IPS-20b (cell line): ENCODE results near the gene DCDC2.
A peak's percentile ranks its signal among the peaks of the same experiment; 100 is the strongest.
"Not testable (repeated sequence)": the region's sequence is repeated elsewhere in the genome, so short reads cannot be mapped to it uniquely, and the experiment has no call there.

Experiments used
- H3K27ac ChIP-seq: one replicate; pipeline ENCODE4 v1.5.1; 2013; ENCODE audit warnings: low read length
- H3K27me3 ChIP-seq: 2 replicates; pipeline ENCODE4 v1.6.1; 2013; ENCODE audit warnings: mild to moderate bottlenecking, low read length, inconsistent platforms; ENCODE audit not compliant: insufficient read depth
- H3K36me3 ChIP-seq: 2 replicates; pipeline ENCODE4 v1.6.1; 2013; ENCODE audit warnings: low read depth, mild to moderate bottlenecking, inconsistent platforms, low read length, moderate library complexity; ENCODE audit not compliant: insufficient read depth
- H3K4me1 ChIP-seq: 2 replicates; pipeline ENCODE4 v1.6.1; 2013; ENCODE audit warnings: mild to moderate bottlenecking, control low read depth, inconsistent platforms, low read length, moderate library complexity; ENCODE audit not compliant: insufficient read depth
- H3K4me3 ChIP-seq: 2 replicates; pipeline ENCODE4 v1.5.1; 2013; ENCODE audit warnings: mild to moderate bottlenecking, low read length, inconsistent platforms
- H3K9ac ChIP-seq: 2 replicates; pipeline ENCODE4 v1.6.1; 2013; ENCODE audit warnings: low read depth, mild to moderate bottlenecking, inconsistent platforms, low read length, moderate library complexity
- H3K9me3 ChIP-seq: 2 replicates; pipeline ENCODE4 v1.6.1; 2013; ENCODE audit warnings: mild to moderate bottlenecking, low read depth, low read length, inconsistent platforms; ENCODE audit not compliant: insufficient read depth

Gene DCDC2

GRCh38 chr6:24148684-24149083 lies 209.2 kb downstream of the DCDC2 start:
- Histone ChIP-seq H3K9me3 (no peaks in the 10 kb centered on the region), H3K27me3 (no peaks in the 10 kb centered on the region), H3K36me3 (no peaks in the 10 kb centered on the region), H3K4me1 (no peaks in the 10 kb centered on the region), H3K4me3 (no peak overlapping the region), H3K9ac (no peak overlapping the region), H3K27ac (no peak overlapping the region)

GRCh38 chr6:24148154-24148570 lies 209.7 kb downstream of the DCDC2 start:
- Histone ChIP-seq H3K36me3 (no peaks in the 10 kb centered on the region), H3K9me3 (no peaks in the 10 kb centered on the region), H3K4me1 (no peaks in the 10 kb centered on the region), H3K9ac (no peak overlapping the region), H3K4me3 (no peak overlapping the region), H3K27ac (no peak overlapping the region), H3K27me3 (no peaks in the 10 kb centered on the region)

DNA sequence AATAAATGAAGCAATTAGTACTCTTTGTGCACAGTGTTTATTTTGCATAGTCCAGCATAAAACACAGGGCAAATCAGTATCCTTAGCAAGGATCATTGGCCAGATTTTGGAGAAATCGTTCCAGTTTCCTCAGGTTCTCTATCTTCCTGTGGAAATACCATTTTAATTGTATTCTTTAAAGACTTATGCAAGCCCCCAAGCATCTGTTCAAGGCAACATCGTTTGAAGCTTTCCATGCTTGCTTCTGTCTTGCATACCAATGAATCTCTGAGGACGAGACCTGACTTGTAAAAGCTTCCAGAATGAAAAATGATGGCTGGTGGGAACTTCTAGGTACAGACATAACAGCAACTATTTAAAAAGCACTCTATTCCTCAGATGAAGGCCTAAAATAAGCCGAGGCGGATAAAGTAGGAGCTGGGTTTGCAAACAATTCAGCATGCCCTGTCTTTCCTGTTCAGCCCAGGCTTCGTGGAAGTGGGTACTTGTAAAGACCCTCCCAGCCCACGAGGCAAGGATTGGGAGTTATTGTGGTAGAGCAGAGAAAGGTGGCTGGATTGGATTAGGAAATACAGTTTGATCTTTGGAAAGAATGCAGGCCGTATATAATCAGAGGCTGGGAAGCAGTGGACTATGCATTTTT lies 210.2 kb downstream of the DCDC2 start:
- Histone ChIP-seq H3K27me3 (no peaks in the 10 kb centered on the region), H3K27ac (no peak overlapping the region), H3K9ac (no peak overlapping the region), H3K9me3 (no peaks in the 10 kb centered on the region), H3K4me3 (no peak overlapping the region), H3K4me1 (no peaks in the 10 kb centered on the region), H3K36me3 (no peaks in the 10 kb centered on the region)

DNA sequence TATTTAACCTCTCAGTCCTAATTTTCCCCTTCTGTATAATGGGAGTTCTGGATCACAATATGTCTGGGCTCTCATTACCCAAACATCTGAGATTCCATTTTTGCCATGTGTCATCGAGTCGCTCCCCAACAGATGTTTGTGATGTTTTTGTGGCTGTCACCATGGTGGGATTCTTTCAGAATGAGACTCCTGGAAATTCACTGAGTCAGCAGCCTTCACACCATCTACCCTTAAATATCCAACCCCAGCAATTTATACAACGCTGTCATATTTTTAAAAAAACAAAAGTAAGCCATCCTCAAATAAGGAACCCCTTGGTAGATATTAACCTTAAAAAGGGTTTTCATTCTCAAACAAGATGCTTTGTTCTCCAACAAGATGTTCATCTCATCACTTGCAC lies 211.0 kb downstream of the DCDC2 start:
- no peak overlapping the region for H3K27ac ChIP-seq
- no peaks in the 10 kb centered on the region for H3K4me1 ChIP-seq
- H3K27me3 ChIP-seq, result no peaks in the 10 kb centered on the region
- no peaks in the 10 kb centered on the region for H3K9me3 ChIP-seq
- no peaks in the 10 kb centered on the region for H3K36me3 ChIP-seq
- no peak overlapping the region for H3K4me3 ChIP-seq
- no peak overlapping the region for H3K9ac ChIP-seq

DNA sequence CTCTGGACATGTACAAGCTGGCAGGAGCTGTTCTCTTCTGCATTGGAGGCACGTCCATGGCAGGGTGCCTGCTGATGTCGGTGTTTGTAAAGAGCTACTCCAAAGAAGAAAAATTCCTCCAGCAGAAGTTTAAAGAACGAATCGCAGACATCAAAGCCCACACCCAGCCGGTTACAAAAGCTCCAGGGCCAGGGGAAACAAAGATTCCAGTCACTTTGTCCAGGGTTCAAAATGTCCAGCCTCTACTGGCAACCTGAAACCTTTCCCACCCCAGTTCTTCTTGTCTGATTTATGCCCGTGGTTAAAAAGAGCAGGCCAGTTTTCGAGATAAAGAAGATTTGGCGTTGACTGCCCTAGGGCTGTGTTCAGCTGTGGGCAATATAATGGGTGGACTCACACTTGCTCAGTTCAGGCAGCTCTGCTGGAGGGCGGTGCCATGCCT lies 212.1 kb downstream of the DCDC2 start:
- Histone ChIP-seq H3K9me3 (no peaks in the 10 kb centered on the region), H3K4me1 (no peaks in the 10 kb centered on the region), H3K4me3 (no peak overlapping the region), H3K36me3 (no peaks in the 10 kb centered on the region), H3K9ac (no peak overlapping the region), H3K27me3 (no peaks in the 10 kb centered on the region), H3K27ac (no peak overlapping the region)

- H3K9ac ChIP-seq, H3K27ac ChIP-seq, H3K9me3 ChIP-seq, H3K27me3 ChIP-seq, H3K4me1 ChIP-seq, H3K36me3 ChIP-seq, H3K4me3 ChIP-seq: not testable (repeated sequence)
These were observed 215.1 kb downstream of the DCDC2 start for GRCh38 chr6:24142733-24143132.

DNA sequence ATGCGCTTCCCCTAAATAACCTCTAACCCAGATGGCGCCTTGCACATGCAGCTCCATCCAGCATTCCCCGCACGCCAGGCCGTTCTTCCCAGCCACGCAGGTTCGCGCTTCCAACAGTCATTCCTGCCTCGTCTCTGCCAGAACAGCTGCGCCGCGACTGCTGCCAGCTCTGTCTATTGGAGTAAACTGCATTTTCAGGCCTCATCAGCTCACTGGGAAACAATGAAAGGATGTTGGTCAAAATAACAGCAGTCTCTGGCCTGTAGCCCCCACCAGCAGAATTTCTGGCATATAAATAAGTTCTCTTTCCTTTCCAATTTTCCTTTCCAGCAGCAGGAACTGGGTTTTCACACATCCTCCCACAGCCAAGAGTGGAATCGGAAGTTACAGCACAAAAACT lies 217.3 kb downstream of the DCDC2 start:
- no peak overlapping the region for H3K9ac ChIP-seq
- no peaks in the 10 kb centered on the region for H3K36me3 ChIP-seq
- no peak overlapping the region for H3K4me3 ChIP-seq
- H3K4me1 ChIP-seq, result no peaks in the 10 kb centered on the region
- no peak overlapping the region for H3K27ac ChIP-seq
- no peaks in the 10 kb centered on the region for H3K9me3 ChIP-seq
- no peaks in the 10 kb centered on the region for H3K27me3 ChIP-seq

DNA sequence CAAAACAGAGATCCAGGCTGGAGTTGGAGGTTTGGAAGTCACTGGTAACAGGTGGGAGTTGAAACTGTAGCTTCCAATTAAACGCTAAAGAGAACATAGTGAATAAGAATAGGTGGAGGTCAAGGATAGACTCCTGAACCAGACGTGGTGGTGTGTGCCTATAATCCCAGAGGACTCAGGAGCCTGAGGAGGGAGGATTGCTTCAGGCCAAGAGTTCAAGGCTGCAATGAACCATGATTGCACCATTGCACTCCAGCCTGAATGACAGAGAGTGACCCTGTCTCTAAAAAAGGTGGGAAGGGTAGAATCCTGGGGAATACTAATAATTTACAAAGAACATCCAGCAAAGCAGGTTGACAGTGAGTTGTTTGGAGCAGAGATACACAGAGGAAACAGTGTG lies 218.2 kb downstream of the DCDC2 start:
- Histone ChIP-seq H3K4me3 (no peak overlapping the region), H3K9ac (no peak overlapping the region), H3K36me3 (no peaks in the 10 kb centered on the region), H3K27ac (no peak overlapping the region), H3K4me1 (no peaks in the 10 kb centered on the region), H3K9me3 (no peaks in the 10 kb centered on the region), H3K27me3 (no peaks in the 10 kb centered on the region)

DNA sequence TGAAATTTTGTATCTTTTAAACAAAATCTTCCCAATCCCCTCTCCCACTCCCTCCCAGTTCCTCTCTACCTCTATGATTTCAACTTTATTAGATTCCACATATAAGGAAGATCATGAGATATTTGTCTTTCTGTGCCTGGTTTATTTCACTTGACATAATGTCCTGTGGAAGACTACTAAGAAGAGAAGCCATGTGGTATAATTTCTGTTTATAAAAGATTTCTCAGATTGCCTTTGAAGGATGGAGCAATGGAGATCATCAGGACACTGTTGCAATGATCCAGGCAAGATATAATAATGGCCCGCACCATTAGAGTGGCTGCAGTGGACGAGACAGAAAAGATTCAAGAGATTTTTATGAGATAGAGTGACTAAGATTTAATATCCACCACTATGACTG lies 218.8 kb downstream of the DCDC2 start:
- Histone ChIP-seq H3K27me3 (no peaks in the 10 kb centered on the region; the same call in 1 of the 2 replicates), H3K4me1 (no peaks in the 10 kb centered on the region), H3K4me3 (no peak overlapping the region), H3K27ac (no peak overlapping the region), H3K9me3 (no peaks in the 10 kb centered on the region), H3K9ac (no peak overlapping the region), H3K36me3 (no peaks in the 10 kb centered on the region)

- Histone ChIP-seq H3K36me3 (no peaks in the 10 kb centered on the region), H3K4me3 (no peak overlapping the region), H3K27ac (no peak overlapping the region), H3K9ac (no peak overlapping the region), H3K4me1 (no peaks in the 10 kb centered on the region; the same call in 1 of the 2 replicates), H3K9me3 (no peaks in the 10 kb centered on the region), H3K27me3 (no peaks in the 10 kb centered on the region; the same call in 1 of the 2 replicates)
These were observed 226.1 kb downstream of the DCDC2 start for GRCh38 chr6:24131751-24132150.

GRCh38 chr6:24127316-24127715 lies 230.5 kb downstream of the DCDC2 start:
- Histone ChIP-seq H3K4me3 (no peak overlapping the region), H3K36me3 (no peaks in the 10 kb centered on the region), H3K4me1 (no peaks in the 10 kb centered on the region; the same call in 1 of the 2 replicates), H3K27ac (no peak overlapping the region), H3K9ac (no peak overlapping the region), H3K9me3 (no peaks in the 10 kb centered on the region), H3K27me3 (peaks cover 7% of the 10 kb centered on the region; the same call in 1 of the 2 replicates)

GRCh38 chr6:24126586-24127192 lies 231.2 kb downstream of the DCDC2 start:
- Histone ChIP-seq H3K27ac (no peak overlapping the region), H3K4me3 (peak overlapping the region; percentile 75), H3K4me1 (no peaks in the 10 kb centered on the region; the same call in 1 of the 2 replicates), H3K27me3 (peaks cover 7% of the 10 kb centered on the region; the same call in 1 of the 2 replicates), H3K9me3 (no peaks in the 10 kb centered on the region), H3K9ac (no peak overlapping the region), H3K36me3 (no peaks in the 10 kb centered on the region)
